NCI-H146 treated with DMSO at 0.1 percent for 48 hours (cell line): ENCODE measurements around the gene HSF5.

ENCODE experiments used
- DNase-seq: peaks from one replicate; lab custom pipeline; 2025; ENCODE audit not compliant: unreplicated experiment; lab: John Stamatoyannopoulos, UW

Gene HSF5

DNA sequence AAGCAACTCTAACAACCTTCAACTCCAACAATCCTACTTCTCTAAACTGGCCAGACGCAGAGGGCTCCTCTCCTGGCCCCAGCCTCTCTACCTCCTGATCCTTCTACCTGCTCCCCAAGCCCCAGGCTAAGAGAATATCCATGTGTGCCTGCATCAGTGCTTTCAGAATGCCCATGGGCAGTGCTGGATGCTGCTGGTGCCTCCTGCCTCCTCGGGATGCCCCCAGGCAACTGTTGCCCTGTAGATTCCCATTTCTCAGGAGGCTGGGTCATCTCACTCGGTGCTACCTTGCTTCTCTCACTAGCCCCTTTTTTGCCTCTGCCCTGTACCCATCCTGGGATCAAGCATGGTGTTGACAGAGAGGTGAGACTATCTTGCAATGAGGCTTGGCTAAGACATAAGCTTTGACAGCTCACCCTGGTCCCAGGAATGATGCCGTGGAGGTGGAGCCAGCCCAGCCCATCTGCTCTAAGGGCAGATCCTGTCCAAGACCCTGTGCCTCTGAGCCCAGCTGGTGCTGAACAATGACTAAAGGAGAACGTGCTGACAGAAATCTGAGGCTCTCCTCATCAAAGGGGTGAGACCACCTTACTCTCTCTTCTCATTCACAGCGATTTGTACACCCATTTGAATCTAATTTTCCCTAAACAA lies 116.8 kb downstream of the HSF5 start:
- no peak for DNase-seq

DNA sequence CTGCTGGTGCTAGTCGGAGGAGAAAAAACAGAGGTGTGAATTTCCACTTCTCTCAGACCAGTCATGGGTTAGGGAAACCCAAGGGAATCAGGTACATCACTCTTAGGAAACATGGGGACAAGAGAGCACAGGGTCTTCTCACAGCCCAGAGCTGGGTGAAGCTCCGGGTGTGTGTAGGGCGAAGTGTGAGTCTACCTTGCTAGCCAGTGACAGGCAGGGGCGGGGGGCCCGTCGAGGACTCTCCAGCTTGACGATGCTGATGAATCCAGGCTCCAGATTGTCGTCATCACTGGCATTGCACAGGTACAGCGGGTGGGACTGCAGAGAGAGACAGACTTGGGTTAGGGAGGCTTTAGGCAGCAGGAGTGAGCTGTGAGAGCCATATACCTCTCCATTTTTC lies 117.5 kb downstream of the HSF5 start:
- DNase-seq, result no peak

DNA sequence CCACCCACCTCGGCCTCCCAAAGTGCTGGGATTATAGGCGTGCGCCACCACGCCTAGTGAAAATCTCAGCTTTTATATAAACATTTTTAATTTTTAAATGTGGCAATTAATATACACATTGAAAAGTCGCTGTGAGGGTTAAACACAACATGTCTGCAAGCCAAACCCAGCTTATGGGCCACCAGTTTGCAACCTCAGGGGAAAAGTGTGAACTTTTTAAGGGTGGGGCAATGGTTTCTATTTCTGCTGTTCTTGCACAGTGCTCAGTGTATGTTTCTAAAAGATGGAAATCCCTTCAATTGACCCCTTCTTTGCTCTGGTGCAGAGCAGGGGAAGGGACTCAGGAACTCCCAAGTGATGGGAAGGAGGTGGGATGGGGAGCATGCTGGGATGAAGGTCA lies 117.9 kb downstream of the HSF5 start:
- DNase-seq, result no peak
